GM18505 (cell line): ENCODE results near the gene TPPP.
"Not testable (repeated sequence)": the region's sequence is repeated elsewhere in the genome, so short reads cannot be mapped to it uniquely, and the experiment has no call there.

Source experiments
- ATAC-seq: cut with Tn5 transposase; IDR thresholded peaks from one replicate; pipeline ENCODE4 v1.9.1; 2021; ENCODE audit not compliant: unreplicated experiment
- POLR2A ChIP-seq: IDR thresholded peaks from 4 replicates; pipeline ENCODE4 v1.6.1; 2011; ENCODE audit warnings: borderline replicate concordance; ENCODE audit not compliant: insufficient read depth, insufficient read length; ENCODE audit errors: extremely low read depth

The TPPP gene

DNA sequence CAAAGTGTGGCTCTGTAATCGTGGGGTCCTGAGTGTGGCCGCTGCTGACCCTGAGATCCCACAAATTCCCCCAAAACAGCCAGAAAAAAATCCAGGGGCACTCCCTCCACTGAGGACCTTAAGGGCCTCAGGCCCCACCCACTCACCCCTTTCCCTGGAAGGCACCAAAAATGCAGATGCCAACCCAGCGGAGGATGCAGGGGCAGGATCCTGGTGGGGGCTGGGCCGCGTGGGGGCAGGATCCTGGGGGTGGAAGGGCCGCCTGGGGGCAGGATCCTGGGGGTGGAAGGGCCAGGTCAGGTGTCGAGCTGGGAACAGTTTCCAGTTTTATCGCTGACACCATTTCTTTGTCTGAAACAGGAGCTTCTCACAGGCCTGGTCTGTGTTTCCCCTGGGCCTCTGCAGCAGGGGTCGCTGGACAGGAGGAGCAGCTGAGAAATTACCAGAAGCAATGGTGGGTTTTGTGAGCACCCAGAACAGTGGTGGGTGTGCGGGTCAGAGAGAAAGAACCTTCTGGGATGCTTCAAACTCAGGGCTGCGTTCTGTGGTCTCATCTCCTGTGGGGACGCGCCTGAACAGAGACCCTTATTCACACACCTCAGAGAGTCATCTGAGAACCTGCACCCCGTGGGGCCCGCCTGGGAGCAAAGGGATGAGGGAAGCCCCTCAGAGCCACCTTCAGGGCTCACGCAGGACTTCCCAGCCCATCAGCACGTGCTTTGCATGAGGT, 13.8 kb downstream of the TPPP start:
- ATAC-seq = not testable (repeated sequence)

DNA sequence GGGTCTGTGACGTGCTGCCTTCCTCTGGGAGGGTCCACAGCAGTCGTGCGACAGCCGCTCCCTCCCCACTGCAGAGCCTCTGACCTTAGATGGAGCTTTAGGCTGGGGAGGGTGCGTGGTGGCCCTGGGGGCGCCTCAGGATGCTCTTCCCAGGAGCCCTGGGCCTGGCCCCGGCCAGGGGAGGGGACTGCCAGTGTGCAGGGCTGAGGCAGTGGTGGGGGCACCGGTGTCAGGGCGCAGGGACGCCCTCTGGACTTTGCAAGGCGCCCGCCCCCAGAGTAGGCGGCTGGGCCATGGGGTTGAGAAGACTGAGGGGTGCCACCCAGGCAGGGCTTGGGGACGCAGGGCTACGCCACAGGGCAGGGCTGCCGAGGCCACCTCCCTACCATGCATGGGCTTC, 14.6 kb downstream of the TPPP start:
- ATAC-seq = not testable (repeated sequence)

DNA sequence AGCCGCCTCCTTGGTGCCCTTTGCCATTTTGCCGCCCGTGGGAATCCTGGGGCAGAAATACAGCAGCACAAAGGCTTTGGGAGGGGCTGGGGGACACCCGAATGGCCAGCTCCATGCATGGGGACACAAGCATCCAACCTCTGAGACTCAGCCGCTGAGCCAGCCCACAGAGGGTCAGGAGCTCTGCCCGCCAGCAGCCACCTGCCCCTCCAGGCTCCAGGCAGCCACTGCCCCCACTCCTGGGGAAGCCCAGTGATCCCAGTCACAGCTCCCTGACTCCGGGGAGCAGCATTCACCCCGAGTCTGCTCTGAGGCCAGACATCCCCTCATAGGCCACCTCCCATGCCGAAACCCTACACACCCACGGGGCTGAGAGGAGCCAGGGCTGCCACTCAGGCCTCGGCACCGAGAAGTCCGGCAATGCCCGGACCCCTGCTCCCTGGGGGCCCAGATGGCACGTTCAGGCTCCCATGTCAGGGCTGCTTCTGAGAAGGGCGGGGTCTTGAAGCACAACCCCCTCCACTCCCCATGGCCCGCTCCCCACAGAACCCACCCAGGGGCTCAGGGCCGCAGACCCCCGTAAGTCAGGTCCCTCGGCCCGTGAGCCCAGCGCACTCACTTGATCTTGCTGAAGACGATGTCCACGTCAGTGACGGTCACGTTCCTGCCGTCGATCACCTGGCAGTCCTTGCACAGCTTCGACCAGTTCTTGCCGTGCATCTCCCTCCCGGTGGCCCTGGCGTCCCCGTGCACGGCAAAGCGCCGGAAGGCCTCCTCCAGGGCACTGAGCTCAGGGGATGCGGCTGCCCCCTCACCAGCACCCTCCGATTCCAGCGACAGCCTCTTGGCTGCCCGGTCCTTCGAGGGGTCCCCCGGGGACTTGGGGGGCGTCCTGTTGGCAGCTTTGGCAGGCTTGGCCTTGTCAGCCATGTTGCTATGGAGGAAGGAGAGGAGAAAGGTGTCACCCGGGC, 15.7 kb downstream of the TPPP start:
- TF ChIP-seq POLR2A = no peak
- no peak for ATAC-seq

DNA sequence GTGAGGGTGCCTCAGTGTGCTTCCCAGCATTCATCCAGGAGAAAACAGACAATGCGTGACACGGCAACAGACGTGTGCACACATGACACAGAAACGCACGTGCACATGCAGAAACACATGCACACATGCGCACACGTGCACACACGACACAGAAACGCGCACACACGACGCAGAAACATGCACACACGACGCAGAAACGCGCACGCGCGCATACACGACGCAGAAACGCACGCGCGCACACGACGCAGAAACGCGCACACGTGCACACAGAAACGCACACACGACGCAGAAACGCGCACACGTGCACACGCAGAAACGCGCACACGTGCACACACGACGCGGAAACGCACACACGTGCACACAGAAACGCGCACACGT, 16.5 kb downstream of the TPPP start:
- no peak for TF ChIP-seq POLR2A
- no peak for ATAC-seq

DNA sequence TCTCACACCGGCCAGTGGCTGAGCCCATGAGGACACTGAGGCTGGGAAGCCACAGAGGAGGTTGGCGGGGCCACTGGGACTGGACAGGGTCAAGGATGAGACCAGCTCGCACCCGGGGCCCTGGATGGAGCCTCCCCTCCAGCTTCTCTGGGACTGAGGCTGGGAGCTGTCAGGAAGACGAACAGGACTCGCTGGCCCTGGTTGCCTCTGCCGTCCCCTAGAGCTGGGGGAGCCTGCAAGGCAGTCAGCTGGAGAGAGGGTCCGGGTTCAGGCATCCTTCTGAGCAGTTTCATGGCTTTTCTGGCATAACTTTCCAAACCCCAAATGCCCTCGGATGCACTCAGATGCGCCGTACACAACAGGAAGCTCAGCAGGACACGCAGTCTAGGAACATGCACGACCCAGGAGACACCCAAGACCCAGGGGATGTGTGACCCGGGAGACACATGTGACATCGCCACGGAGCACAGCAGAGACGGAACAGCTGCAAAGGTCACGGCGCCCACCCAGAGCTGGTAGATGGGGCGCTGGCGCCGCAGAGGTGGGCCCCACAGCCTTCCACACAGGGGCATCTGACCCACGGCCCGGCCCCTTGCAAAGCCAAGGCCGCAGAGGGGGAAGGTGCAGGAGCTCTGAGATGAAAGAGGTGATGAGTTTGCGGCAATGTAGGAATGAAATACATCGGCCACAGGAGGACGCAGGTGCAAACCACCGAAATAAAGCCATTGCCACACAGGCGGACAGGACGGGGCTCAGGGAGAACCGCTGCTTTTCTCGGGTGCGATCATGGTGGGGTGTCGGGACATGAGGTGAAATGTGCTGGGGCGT, 17.1 kb downstream of the TPPP start:
- no peak for TF ChIP-seq POLR2A
- ATAC-seq = no peak

DNA sequence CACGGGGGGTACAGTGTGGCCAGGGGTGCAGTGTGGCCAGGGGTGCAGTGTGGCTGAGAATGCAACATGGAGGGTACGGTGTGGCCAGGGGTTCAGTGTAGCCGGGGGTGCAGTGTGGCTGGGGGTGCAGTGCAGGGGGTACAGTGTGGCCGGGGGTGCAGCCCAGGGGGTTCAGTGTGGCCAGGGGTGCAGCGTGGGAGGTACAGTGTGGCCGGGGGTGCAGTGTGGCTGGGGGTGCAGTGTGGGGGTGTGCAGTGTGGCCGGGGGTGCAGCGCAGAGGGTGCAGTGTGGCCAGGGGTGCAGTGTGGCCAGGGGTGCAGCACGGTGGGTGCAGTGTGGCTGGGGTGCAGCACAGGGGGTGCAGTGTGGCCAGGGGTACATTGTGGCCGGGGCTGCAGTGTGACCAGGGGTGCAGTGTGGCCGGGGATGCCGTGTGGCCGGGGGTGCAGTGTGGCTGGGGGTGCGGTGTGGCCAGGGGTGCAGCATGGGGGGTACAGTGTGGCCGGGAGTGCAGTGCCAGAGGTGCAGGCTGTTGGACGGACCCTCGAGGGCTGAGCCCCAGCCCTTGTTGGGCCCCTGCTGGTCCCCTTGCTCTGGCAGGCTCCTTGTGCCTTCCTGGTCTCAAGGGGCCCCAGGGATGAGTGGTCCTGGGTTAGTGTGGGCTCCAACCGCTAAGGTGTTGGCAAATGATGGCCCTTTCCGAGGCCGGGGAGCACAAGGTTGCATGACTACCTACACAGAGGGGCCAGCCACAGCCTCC, 17.9 kb downstream of the TPPP start:
- no peak for TF ChIP-seq POLR2A
- no peak for ATAC-seq

DNA sequence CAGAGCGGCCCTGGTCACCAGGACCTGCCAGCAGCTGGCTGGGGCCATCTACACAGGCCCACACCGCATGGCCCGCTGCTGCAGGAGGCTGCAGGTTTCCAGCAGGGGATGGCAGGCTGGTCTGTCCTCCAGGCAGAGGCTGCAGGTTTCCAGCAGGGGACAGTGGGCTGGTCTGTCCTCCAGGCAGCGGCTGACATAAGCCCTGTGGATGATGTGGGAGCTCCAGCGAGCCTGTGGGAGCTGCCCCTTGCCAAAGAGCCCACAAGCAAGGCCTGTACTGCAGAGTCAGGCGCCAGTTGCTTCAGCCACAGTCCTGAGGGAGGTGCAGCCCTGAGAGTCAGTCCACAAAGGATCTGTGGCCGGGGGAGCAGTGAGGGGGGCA, 18.5 kb downstream of the TPPP start:
- ATAC-seq = no peak
- TF ChIP-seq POLR2A = no peak

DNA sequence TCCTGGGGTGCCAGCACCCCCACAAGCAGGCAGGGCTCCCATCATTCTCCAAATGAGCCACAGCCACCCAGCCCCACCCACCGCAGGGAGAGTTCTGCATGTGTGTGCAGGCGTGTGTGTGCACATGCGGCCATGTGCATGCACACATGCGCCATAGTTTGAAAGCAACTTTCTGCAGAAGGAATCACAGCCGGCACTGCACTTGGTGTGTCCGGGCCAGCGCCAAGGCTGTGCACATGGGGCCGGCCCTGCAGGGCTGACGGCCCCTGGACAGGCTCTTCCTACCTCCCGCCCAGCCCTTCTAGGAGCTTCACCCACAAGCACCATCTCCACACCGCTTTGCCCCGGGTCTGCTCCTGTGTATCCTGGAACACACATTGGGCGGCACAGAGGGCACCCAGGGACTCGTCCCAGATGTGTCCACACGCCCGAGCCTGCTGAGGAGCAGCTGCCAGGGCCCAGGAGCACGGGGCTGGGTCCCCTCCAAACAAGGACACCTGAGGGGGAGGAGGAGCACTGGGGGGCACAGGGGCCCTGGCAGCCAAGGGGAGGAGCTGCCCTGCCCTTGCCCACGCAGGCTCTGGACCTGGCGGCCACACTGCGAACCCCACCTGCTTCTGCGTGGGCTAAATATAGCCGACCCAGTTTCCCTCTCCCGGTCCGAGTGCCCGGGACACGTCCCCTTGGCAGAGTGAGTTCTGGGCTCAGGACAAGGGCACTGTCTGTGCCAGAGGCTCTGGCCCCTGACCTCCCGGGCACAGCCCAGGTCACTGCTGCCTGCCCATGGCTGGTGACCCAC, 19.1 kb downstream of the TPPP start:
- no peak for ATAC-seq
- TF ChIP-seq POLR2A = no peak

DNA sequence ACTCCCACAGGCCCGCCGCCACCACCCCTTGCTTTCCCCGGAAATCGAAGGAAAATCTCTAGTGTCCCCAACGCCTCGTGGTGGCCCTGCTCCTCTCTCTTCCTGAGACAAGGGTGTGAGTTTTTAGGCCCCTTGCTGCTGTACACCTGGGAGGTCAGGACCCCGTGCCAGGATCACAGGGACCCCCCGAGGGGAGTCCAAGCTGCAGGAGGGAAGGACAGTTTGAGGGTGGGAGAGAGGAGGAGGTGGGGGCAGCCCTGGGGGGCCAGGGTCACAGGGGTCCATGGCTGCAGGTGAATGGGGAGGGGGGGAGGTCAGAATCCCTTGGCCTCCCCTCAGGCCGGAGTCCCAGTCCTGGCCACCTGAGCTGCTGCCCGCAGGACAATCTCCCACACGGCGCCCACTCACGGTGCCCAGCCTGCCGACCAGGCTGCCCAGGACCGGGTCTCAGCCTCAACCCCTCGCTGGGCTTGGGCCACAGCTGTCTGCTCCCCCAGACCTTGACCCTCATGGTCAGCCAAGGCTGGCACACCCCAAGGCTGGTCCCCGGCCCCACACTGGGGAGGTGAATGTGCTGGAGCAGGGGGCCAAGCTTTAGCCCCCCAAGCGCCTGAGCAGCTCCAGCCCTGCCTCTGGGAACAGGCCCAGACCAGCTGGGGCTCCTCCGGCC, 19.9 kb downstream of the TPPP start:
- ATAC-seq = no peak
- no peak for TF ChIP-seq POLR2A

DNA sequence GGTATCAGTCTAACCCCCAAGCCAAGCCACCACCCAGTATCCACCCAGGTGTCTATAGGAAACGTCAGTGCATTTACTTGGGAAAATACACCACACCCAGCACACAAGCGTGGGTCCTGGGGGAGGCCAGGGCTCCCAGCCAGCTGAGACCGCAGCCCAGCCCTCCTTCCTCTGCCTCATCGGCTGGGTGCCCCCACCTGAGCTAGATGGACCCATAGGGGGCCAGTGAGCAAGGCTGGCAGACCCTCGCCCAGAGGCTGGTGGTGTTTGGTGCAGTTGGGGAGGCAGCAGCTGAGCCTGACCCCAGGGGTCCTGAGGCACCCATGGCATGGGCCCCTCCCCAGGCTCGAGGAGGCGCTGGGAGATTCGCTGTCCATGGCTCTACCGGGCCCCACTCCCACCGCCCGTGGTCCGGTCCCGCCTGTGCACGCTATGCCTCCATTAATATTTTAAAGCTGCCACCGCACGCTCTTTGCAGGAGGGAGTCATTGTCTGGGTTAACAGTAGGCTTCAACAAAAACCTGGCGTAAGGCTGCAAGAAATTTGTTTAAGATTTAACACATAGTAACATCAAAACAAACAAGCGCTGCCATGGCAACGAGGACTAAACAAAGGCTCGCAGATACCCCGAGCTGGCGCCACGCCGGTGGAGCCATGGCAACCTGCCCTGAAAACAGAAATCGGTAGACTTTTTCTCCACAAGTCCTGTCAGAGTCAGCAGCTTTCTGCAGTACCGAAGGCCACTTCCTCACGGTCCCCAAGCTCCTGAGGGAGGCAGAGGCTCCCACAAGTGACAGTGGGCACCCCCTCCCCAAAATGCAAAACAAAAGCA, 20.6 kb downstream of the TPPP start:
- TF ChIP-seq POLR2A = no peak
- no peak for ATAC-seq
